NCI-H2081 (cell line): ENCODE measurements around the gene DDX51.

Experiments used
- DNase-seq, 2 experiments: peaks; one replicate each; lab custom pipeline; 2025; lab: John Stamatoyannopoulos, UW

Gene DDX51

GRCh38 chr12:132178801-132179401 lies 34.8 kb upstream of the DDX51 start:
- peak in 1 of 2 experiments; percentile 20 for DNase-seq

- no peak for DNase-seq
Measured at GRCh38 chr12:132178316-132178715, 34.2 kb upstream of the DDX51 start.

- no peak for DNase-seq
Measured at GRCh38 chr12:132176920-132177551, 32.9 kb upstream of the DDX51 start.

- DNase-seq, result no peak
Measured at GRCh38 chr12:132176385-132176919, 32.3 kb upstream of the DDX51 start.

GRCh38 chr12:132175496-132176384 lies 31.6 kb upstream of the DDX51 start:
- no peak for DNase-seq

- no peak for DNase-seq
Measured at GRCh38 chr12:132174839-132175490, 30.8 kb upstream of the DDX51 start.

GRCh38 chr12:132174015-132174838 lies 30.1 kb upstream of the DDX51 start:
- no peak for DNase-seq

GRCh38 chr12:132173135-132174014 lies 29.3 kb upstream of the DDX51 start:
- DNase-seq, result no peak

GRCh38 chr12:132172619-132173018 lies 28.5 kb upstream of the DDX51 start:
- DNase-seq, result no peak

GRCh38 chr12:132171968-132172521 lies 27.9 kb upstream of the DDX51 start:
- DNase-seq, result no peak

GRCh38 chr12:132171293-132171967 lies 27.3 kb upstream of the DDX51 start:
- DNase-seq, result no peak

- no peak for DNase-seq
Measured at GRCh38 chr12:132170637-132171292, 26.6 kb upstream of the DDX51 start.

GRCh38 chr12:132170094-132170636 lies 26.0 kb upstream of the DDX51 start:
- peak in 1 of 2 experiments; percentile 8 for DNase-seq

- DNase-seq, result peak in 1 of 2 experiments; percentile 23
Measured at GRCh38 chr12:132169376-132169775, 25.3 kb upstream of the DDX51 start.

- no peak for DNase-seq
Measured at GRCh38 chr12:132168311-132169031, 24.4 kb upstream of the DDX51 start.

GRCh38 chr12:132167611-132168310 lies 23.6 kb upstream of the DDX51 start:
- no peak for DNase-seq
